CD4-positive, alpha-beta T cell treated with Interleukin-6 for 4 hours (primary cell): Measurements from ENCODE around the gene LRP5.

ENCODE experiments used
- DNase-seq: peaks from one replicate; pipeline ENCODE4 v3.0.0-alpha.2; 2020; ENCODE audit warnings: mixed read lengths

LRP5 gene

GRCh38 chr11:68349461-68350249, 37.3 kb downstream of the LRP5 start:
- DNase-seq, result no peak

DNA sequence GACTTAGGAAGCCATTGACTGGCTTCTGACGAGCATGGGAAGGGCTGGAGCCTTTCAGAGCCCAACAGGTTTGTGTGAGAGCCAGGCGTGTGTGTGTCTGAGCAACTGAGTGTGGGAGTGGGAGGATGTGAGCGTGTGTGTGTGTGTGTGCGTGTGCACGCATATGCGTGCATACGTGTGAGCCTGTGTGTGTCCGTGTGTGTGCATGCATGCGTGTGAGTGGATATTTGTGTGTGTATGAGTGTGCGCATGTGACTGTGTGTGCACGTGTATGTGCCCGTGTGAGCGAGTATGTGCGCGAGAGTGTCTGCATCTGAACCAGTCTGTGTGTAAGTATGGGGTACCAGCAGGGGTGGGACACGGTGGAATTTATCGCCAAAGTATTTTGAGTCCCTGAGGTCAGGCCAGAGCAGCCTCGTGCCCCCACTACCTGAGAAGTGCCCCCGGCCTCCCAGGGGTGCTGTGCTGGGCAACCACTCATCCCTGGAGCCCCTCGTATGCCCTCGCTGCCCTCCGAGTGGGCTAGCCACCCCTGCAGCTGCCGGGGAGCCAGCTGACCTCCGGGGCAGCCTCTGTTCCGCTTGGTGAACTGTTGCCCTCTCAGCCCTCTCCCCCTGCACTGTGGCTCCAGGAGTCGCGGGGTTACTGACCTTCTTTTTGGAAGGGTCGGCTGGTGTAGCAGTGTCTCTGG, 38.5 kb downstream of the LRP5 start:
- no peak for DNase-seq

GRCh38 chr11:68351450-68352275, 39.3 kb downstream of the LRP5 start:
- no peak for DNase-seq

DNA sequence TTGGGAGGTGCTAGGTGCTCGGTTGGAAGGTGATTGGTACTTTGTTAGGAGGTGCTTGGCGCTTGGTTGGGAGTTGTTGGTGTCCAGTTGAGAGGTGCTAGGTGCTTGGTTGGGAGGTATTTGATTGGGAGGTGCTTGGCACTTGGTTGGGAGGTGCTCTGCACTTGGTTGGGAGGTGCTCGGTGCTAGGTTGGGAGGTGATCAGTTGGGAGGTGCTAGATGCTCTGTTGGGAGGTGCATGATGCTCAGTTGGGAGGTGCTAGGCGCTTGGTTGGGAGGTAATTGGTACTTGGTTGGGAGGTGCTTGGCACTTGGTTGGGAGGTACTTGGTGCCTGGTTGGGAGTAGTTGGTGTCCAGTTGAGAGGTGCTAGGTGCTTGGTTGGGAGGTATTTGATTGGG, 40.2 kb downstream of the LRP5 start:
- no peak for DNase-seq

DNA sequence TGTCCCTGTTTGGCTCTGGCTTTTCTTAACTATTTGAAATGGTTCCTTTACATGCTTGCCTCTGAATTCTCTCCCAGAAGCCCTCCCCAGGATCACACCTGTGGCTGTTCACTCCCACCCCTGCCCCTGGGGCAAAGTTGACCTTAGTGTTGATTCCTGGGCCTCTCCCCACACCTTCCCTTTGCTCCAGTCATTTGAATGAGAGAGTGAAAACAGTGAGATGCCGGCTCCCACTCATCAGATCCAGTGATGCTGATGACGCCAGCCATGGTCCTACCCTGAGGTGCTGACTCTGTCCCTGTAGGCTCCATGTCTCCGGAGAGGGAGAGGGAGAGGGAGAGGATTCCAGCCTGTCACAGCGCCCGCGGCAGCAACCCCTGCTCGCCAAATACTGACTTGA, 40.7 kb downstream of the LRP5 start:
- DNase-seq, result no peak

GRCh38 chr11:68353669-68354068, 41.3 kb downstream of the LRP5 start:
- DNase-seq, result no peak

DNA sequence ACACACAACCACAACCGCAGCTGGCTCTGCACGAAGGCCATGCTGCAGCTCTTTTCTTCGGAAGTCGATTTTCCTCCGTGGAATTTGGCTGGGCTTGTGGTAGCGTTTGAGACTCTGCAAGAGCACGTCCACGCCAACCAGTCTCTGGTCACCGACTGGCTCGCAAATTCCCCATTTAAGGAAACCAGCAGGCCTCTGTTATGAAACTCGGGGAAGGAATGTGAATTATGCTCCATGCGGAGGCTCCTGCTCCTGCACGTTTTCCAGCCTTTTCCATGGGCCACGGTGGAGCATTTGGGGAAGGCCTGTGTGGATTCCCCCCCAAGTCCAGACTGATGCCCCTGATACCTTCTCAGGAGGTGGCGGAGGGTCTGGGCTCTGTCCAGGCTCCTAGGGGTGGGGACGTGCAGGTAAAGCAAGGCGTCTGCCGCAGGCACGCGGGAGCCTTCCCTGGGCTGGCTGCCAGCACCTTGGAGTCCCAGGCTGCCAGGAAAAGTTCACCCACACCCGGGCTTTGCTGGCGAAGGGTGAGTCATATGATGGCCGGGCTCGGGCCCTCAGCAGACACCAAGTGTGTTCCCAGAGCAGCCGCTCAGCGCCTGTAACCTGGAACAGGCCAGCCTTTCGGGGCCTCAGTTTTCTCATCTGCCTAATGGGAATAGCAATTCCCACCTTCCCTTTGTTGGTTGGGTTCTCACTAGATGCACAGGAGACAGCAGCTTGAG, 41.9 kb downstream of the LRP5 start:
- no peak for DNase-seq

DNA sequence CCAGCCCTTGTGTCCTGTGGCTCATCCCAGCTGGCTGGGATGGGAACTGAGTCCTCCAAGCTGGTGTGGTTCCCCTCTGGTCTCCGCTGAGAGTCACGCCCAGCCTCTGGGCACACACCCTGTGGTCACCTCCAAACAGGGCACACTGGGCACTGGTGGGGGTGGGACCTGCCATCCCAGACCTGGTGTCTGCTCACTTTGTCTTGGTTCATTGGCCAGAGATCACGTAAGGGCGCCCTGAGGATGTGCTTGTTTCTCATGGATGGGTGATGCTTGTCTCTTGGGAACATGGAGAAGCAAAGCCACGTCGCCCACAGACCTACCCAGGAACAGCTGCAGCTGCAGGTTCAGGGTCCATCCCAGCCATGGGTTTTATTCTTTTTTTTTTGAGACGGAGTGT, 43.1 kb downstream of the LRP5 start:
- no peak for DNase-seq

DNA sequence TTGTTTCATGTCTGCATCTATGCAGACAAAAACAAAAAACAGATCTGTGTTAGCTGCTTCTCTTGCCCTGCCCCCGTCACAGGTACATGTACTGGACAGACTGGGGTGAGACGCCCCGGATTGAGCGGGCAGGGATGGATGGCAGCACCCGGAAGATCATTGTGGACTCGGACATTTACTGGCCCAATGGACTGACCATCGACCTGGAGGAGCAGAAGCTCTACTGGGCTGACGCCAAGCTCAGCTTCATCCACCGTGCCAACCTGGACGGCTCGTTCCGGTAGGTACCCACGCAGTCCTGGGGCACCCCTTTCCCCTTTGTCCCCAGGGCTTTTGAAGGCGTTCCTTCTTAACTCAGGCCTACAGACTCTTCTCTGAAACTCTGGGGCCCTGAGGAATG, 45.2 kb downstream of the LRP5 start:
- no peak for DNase-seq

- DNase-seq, result no peak
Observed at GRCh38 chr11:68358416-68358815, 46.0 kb downstream of the LRP5 start.

GRCh38 chr11:68361702-68362101, 49.3 kb downstream of the LRP5 start:
- no peak for DNase-seq

DNA sequence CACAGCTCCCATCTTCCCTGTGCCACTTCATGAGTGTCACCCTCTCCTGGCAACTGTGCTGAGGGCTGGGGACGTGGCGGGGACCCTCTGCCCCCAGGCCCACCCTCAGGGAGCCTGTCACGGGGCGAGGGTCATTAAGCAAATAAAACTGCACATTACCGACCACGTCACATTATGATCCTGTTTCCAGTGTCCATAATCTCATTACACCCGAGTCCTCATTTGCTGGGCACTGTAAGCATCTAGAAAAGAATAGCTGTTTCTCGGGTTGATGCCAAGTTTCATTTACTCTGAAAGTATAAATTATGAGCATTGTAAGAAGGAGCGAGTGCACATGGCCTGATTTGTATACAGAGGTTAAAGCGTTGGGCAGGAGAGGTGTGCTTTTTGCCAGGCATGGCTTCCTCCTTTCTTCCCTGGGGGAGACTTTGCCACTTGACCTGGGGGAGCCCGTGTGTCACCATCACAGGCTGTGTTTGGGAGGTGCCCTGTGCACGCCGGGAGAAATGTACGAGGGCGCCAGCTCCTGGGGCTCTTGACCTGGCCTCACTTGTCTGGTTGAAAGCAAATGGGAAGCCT, 50.5 kb downstream of the LRP5 start:
- DNase-seq, result no peak

DNA sequence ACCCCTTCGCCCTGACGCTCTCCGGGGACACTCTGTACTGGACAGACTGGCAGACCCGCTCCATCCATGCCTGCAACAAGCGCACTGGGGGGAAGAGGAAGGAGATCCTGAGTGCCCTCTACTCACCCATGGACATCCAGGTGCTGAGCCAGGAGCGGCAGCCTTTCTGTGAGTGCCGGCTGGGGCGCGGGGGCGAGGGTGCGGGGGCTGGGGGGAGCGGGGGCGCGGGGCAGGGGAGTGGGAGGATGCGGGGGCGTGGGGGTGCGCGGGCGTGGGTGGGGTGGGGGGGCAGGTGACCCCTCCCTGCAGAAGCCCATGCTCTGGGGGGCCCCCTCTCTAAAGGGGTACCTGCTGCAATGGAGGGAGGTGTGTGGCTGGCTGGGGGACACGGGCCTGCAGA, 51.4 kb downstream of the LRP5 start:
- DNase-seq, result no peak

DNA sequence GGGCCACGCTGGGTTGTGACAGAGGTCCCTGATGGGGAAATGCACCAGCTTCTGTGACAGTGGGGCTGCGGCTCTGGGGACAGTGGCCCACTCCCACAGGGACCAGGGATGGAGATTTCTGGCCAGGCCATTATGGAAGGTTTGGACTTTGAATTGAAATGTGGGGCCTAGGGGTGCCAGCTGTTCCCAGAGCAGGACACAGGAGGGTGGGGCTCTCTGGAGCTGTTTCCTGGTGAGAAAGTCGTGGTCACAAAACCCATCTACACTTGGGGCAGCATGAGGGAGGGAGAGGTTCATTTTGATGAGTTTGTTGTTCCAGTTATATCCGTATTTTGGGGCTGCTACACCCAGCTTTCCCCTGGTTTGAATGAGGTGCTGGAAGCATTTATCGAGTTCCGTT, 52.2 kb downstream of the LRP5 start:
- no peak for DNase-seq

DNA sequence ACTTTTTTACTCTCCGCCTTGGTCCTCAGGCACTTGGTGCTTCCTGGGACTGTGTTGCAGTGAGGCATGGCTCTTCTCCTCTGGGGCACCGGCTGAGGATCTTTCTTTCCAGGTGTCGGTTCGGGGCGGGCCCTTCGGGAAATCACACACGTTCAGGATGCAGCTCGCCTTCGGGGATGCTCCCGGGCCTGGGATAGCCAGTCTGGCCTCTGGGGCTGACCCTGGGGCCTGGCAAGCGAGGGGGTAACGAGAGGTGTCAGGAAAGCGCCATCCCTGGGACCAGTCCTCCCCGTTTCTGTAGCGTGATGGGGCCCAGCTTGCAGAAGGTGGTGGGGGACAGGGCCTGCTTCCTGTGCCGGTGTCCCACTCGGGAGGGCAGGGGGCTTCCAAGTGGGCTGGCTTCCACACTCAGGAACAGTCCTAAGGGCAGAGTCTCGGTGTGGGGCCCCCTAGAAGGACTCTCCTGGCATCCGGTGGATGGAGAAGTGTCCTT, 53.6 kb downstream of the LRP5 start:
- DNase-seq, result no peak

DNA sequence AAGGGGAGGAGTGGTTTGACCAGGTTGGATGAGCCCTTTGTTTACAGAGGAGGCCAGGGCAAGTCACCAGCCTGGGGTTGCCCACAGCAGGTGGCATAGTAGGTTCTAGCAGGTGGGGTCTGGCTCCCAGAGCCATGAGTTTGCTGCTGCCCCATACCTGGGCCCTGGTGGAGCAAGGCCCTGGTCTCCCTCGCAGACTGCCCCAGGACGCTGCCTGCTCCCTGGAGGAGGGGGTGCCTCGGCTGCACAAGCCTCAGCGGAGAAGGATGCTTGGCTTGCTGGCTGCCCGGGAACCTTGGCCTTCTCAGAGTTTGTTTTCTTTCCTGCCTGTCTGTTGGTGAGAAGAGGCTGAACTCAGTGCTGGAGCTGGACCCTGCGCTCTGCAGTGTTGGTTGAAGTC, 54.9 kb downstream of the LRP5 start:
- DNase-seq, result no peak

DNA sequence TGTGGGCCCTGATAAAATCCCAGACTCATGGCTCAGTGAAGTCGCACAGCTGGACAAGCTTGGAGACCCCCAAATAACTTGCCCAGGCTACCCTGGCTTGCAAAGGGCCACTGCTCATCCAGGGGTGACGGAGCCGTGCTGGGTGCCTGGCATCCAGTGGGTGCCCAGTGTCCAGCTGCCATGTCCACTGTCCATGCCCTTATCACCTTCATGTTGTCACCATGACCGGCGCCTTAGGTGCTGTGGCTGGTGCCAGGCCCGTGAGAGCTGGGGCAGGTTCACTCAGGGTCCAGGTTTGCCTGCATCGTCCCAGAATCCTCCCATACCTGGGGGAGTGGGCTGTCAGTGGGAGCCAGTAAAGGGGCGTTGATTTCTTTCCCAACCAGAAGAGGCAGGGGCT, 57.4 kb downstream of the LRP5 start:
- DNase-seq, result no peak

- DNase-seq, result no peak
Observed at GRCh38 chr11:68370211-68371111, 58.1 kb downstream of the LRP5 start.

- DNase-seq, result no peak
Observed at GRCh38 chr11:68371171-68372041, 59.0 kb downstream of the LRP5 start.

GRCh38 chr11:68372114-68372513, 59.7 kb downstream of the LRP5 start:
- no peak for DNase-seq
